GM19025 (cell line): ENCODE data around the gene FKBP1C.

ENCODE experiments used
- ATAC-seq: cut with Tn5 transposase; IDR thresholded peaks from one replicate; pipeline ENCODE4 v1.9.1; 2021; ENCODE audit warnings: mild to moderate bottlenecking, low read depth, moderate library complexity; ENCODE audit not compliant: unreplicated experiment

Gene FKBP1C

GRCh38 chr6:63259153-63259552, 47.9 kb downstream of the FKBP1C start:
- ATAC-seq: no peak

- ATAC-seq: no peak
These were observed 50.6 kb downstream of the FKBP1C start for GRCh38 chr6:63261820-63262219.
